ENCODE results near the gene HSD17B2.

Gene HSD17B2

DNA sequence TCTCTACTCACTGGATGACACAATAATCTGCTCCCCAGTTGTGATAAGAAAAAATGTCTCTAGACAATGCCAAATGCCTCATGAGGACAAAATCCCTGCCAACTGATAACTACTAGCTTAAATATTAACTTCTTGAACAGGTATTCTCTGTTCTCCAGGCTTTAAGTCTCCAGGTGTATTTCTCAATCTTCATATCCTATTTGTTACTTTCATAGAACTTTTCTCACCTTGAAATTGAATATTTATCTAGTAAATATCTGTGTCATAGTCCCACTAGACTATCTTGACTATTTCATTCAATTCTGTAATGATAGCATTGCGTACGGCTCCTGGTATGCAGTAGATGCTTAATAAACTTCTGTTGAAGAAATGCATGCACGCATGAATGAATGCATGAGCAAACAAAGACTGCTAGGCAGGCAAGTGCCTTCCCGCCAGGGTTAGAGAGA lies 15.9 kb downstream of the HSD17B2 start:
- FAIRE-seq = no peak

DNA sequence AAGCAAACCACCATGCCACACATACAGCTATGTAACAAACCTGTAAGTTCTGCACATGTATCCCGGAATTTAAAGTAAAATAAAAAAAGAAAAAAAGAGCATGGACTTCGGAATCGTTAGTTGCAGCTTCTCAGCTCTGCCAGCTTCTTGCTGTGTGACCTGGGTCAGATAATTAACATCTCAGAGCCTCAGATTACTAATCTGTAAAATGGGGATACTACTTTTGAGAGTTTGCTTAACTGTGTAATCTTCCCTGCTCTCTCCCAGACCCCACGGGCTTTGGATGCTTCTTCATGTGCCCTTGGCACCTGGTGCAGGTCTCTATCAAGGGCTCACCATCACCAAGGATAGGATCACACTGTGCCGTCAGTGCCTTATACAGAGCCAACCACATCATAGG lies 16.6 kb downstream of the HSD17B2 start:
- no peak for FAIRE-seq

DNA sequence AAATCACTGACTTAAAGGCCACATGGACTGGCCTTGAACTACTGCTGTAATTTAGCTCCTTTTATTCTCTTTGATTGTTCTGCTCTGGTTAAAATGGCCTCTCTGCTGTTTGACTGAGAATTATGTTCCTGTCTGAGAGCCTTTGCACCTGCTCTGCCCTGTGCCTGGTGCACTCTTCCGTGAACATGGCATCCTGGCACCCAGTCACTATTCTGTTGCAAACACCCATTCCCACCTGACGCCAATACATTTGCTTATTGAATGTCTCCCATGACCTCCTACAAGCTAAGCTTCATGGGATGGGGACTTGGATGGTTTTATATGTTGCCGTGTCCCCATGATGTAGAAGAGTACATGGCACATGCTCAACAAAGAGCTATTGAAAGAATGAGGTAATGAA lies 20.1 kb downstream of the HSD17B2 start:
- FAIRE-seq = no peak

DNA sequence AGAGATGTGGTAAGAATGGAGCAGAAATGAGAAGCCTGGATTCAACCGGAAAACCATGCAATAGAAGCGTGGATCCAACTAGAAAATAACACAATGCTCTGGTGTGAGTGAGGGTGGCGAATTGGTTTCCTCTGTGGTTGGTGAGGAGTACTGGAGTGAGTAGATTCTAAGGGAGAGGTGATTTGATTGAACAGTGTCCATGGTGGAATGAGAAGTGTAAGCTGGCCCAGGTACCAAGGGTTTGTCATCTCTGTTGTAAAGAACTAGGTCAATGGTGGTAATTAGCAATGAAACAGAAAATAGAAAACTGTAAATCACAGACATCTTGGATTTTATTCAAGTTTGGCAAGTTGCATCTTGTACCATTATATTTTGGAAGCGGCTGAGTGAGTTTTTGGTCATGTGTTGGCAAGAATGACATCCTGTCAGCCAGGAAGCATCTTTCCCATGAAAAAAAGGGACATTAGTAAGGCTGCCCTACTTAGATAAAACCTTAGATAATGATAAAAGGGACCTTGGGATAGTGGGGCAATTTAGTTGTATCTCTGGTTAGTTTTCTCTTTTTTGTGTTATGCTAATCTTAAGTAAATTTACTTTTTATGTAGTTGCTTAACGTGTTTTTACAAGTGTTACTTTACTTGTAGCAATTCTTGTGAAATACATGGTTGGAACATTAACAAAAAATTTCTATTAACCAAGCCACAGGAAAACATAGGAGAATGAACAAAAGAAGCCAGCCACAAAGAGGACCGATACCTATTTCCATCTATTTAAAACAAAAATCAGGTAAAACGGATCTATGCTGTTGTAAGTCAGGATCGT lies 20.9 kb downstream of the HSD17B2 start:
- no peak for FAIRE-seq

DNA sequence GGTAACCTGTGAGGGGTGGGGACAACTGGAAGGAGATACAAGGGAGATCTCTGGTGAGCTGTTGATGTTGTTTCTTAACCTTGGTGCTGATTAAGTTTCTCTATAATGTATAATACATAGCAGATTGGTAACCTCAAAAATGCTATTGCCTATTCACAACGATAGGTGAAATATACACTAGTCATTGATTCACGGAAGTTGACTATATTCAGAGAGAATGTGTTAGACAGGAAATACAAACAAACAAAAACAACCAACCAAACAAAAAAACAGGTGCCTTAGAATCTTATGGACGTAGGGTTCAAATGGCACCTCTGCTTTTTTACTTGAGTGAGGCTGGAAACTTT lies 21.5 kb downstream of the HSD17B2 start:
- no peak for FAIRE-seq

DNA sequence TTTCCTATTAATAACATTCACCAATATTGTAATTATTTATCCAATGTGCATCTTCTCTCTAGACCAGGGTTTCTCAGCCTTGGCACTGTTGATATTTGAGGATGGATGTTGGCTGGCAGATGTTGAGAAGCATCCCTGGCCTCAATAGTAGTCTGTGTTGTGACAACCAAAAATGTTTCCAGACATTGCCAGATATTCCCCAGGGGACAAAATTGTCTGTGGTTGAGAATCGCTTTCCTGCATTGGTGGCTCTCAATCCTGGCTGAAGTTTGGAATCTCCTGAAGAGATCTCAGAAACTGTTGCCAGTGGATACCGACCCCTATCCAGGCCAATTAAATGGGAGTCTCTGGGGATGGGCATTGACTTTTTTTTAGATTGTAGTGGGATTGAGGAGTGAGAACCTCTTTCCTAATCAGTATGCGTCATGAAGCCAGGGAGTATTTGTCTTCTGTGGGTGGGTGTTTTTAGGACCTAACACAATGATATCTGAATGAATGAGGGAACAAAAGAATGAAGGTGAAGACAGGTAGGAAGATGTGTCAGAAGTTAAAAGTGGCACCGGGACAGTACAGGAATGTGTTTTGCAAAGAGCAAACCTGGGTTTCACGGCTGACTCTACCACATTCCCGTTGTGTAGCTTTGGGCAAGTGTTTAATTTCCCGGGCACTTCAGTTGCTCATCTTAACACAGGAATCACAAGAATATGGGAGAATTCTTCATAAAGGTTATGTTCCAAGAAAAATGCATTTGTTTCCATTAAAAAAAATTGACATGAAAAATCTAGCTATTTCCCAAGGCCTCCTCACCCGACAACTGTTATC lies 24.3 kb downstream of the HSD17B2 start:
- no peak for FAIRE-seq

DNA sequence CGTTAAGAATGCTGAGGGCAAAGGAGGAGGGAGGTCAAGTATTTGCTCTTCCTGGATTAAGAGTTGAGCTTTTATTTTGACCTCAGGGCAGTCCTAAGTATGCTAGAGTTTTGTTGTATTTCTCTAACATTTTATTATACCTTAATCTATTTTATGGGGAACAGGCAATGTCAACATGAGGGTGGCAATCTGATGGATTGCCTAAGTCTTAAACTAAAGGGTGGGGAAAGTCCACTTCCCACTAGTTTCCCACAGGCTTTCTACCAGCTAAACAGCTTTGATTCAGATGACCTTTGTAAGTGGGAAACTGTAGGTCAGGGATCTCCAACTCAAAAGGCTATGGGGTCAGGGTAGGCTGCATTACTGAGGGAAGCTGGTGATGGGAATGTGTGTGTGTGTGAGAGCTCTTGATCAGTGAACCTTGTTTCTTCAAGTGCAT lies 24.9 kb downstream of the HSD17B2 start:
- FAIRE-seq = no peak

DNA sequence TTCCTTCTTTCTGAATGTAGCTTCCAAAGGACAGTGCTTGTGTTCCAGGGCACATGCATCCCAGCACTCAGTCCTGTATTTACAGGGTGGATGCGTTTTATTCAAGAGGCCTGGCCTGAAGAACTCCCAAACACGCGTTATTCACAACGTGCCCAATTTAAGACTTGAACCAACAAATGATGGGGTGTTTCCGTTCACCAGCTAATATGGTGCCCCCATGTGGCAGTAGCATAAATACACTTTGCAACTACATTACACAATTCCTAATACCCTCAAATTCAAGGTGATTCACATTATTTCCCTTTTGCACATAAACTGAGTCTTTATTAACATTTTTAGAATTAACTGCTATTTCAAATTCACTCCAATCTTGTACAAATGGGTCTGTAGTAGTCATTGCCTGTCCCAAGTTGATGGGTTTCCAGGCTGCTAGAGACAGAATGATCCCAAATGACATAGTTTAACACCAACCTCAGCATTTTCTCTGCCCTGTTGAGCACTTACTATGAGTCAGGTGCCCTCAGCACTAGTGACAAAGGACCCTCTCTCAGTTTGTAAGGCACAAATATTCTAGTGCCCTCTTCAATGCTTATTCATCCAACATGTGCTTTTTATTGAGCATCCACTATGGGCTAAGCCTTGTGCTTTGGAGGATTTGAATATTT lies 26.9 kb downstream of the HSD17B2 start:
- no peak for FAIRE-seq

DNA sequence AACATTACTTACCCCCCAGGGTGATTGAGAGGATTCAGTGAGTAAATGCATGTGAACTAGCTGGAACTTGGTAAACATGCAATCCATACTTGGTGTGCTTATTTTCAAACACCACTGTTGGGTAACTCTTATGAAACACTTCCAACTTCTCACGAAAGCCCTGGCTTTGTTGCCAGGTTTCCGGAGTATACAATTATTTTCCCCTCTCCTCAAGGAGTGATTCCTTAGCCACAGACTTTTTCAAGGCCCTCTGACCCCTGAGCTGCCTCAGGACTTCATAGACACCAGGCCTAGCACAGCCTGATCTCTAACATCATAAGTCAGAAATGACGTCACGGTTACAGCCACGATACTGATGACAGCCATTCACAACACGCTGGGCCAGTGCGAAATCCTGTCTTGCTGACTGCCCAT lies 27.6 kb downstream of the HSD17B2 start:
- no peak for FAIRE-seq

DNA sequence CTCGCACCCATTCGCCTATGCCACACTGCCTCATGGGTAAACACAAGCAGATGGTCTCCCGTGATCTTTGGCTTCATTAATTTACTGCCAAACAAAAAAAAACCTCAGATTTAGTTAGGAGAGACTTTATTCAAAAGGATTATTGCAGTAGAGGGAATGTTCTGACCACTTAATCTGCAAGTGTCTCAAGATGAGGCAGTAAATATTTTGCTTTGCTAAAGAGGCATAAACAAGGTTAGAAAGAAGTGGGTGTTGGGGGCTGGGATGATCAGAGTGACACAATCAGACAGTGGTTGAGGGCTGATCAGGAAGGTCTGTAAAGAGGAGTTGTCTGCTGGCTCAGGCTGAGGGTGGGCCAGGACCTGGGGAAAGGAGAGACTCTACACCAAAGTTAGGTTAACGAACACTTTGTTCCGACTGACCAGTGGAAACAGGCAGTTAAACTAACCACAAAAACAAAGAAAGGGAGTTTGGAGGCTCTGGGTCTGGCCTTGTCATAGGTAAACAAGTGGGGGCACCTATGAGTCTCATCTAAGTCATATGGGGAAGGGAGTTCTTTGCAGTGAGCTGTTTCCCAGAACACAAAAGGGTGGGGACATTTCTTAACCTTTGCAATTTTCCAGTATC lies 28.5 kb downstream of the HSD17B2 start:
- no peak for FAIRE-seq

DNA sequence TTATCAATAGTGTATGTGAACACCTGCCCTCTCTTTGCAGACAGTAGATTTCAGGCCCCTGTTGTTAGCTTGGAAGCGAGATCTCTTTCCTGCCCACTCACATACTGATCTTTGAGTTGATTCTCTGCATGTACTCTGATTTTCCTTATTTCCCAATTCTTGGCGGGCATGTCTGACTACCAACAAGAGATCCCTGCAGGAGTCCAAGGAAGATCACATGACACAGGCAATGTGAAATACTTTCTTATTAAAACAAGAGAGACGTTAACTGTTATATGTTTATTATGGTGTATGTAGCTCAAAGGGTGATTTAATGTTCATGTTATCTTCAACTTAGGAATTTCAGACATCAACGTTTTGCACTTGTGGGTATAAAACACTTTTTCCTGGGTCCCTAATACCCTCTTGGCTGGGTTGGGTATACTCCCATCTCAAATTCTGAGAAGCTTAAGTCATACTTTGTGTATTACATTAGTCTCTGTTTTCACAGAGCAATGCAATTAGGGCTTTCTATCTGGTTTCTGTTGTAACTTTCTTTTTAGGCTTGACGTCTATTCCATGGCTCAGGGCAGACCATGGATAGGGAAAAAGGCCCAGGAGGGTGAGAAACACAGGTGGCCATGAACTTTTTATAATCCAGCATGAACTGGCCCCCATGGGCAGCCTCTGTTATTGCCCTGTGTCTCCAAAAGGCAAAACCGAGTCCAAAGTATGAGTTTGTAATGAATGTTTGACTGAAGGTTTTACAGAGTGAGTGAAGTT lies 32.2 kb downstream of the HSD17B2 start:
- FAIRE-seq = no peak

DNA sequence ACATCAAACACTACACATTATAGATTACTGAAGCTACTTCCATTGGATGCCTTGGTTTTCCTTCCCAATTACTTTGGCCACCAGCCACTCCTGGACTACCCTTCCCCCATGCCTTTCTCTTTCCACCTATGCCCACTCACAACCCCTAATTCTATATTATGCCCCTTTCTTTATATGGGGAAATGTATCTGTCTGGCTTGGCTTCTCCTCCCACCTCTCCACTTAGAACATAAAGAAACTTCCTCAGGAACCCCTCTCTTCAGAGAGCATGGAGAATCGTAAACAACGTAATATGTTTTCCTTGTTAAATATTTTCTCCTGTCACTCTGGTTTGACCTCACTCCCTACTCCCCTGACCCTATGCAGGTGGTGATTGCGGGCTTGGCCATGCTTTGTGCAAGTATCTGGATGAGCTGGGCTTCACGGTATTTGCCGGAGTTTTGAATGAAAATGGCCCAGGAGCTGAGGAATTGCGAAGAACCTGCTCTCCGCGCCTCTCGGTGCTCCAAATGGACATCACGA lies 32.8 kb downstream of the HSD17B2 start:
- no peak for FAIRE-seq

DNA sequence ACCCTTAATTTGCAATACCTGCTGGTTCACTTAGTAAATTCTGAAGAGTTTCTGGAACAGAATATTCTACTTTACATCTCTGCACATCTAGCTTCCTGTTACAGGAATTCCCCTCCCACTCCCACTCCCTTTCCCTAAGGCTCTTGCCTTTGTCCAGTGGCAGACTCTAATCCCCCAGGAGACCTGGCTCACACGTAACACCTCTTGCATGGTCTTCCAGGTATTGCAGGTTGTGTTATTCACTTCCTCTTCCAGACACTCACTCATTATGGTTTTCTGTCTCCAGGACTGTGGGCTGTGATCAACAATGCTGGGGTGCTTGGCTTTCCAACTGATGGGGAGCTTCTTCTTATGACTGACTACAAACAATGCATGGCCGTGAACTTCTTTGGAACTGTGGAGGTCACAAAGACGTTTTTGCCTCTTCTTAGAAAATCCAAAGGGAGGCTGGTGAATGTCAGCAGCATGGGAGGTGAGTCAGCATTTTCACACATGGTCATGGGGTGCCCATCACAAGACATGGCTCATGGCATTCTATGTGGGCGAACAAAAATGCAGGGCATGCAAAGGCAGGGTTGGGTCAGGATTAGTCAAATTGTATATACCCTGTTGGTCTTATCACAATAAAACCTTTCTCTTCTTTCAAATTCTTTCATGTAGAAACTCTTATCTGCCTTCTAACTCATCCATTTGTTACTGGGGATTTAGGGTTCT lies 35.8 kb downstream of the HSD17B2 start:
- no peak for FAIRE-seq

DNA sequence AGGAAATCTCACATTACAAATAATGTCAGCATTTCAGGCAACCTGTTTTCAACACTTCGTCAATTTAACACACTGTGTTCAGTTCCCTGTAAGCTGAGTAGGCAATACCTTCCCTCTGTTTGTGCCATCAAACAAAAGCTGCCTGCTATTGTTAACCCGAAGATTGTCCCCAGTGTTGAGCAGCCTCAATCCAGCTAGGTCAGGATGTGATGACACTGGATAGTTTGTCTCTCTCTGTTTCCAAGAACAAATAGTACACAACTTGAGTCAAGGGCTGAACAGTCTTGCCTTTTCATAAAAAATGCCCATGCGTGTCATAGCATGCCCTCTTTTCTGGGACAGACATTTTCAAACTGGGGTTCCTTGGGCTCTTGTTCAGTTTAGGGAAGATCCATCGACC lies 36.4 kb downstream of the HSD17B2 start:
- FAIRE-seq = no peak

DNA sequence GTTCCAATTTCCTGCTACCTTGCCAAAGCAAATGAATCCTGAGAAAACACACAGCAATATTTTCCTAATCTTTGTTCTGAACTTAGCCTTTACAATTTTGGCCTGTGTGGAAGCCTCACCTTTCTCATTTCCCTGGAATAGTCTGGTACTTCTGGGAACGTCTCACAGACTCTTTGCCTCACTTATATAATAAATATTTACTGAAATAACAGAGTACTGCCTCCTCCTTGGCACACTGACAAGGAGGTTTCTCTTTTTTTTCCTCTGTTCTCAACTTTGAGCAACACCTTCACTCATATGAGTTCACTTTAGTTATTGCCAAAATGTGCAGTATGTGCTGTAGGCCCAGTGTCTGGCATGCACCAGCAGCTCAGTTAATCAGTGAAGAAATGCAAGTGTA lies 37.3 kb downstream of the HSD17B2 start:
- no peak for FAIRE-seq

DNA sequence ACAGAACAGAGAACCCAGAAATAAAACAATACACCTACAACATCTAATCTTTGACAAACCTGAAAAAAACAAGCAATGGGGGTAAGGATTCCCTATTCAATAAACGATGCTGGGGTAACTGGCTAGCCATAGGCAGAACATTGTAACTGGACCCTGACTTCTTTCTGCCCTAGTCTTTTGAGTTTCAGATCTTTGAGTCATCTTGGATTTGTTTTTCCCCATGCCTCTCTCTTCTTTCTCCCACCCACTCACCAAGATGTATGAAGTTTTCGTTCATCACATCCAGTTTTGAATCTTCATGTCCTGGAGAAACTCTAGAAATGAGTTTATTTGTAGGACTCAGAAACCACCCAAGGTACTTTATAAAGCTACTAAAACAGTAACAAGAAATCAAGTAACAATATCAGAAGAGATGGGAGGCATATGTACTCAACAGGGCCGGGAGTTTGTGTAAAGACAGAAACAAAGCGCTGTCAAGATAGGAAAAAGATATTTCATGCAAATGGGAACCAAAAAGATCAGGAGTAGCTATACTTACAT lies 39.0 kb downstream of the HSD17B2 start:
- FAIRE-seq = no peak

DNA sequence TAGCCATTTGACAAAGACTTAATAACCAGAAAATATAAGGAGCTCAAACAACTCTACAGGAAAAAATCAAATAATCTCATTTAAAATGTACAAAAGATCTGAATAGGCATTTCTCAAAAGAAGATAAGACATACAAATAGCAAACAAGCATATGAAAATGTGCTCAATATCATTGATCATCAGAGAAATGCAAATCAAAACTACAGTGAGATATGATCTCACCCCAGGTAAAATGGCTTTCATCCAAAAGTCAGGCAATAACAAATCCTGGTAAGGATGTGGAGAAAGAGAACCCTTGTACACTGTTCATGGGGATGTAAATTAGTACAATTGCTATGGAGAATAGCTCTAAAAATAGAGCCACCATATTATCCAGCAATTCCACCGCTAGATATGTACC lies 43.1 kb downstream of the HSD17B2 start:
- FAIRE-seq = no peak

DNA sequence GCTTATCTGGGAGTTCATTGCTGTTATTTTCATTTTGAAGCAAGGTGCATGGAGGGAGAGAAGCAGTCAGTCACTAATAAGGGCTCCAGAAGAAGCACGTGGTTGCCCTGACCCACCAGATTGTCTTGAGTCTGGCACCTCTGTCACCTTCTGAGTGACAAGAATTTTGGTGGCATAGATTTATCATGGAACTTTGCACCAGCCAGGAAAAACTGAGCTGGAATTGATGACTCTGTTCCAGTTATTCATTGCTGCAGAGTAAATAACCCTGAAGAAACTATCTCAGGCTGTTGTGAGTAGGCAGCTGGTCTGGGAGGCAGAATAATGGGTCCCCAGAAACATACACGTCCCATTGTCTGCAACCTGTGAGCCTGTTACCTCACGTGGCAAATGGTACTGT lies 44.8 kb downstream of the HSD17B2 start:
- no peak for FAIRE-seq

DNA sequence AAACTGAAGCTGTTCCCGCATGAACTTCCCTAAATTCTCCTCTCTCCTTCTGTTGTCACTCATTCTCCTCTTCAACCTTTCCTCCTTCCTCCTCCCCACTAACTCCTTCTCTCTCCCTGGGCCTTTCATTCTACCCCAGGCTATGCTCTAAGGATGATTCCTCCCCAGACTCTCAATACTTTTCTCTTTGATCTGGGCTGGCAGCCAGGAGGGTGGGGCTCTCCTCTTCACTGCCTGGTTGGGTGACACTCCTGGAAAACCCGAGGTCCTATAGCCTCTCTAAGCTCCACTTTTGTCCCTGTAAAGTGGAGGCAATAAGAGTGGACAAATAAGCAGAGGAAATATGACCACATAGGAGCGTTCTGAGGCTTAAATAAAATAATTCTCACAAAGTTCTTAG lies 46.2 kb downstream of the HSD17B2 start:
- no peak for FAIRE-seq

DNA sequence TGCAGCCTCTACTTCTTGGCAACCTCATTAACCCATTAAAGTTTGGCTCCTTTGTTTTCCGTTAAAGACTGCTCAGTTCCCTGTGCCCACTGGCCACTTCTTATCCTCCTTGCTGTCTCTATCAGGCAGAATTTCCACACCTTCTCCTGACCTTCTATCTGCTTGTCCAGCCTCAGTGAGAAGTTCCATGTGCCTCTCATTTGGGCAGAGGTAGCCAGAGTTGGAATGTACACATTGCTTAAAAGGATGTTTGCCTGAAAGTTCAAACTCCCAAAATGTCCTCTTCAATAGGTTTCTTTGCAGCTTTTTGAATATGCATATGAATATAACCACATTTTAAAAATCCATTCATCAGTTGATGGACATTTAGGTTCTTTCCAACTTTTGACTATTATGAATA lies 47.0 kb downstream of the HSD17B2 start:
- FAIRE-seq = no peak

DNA sequence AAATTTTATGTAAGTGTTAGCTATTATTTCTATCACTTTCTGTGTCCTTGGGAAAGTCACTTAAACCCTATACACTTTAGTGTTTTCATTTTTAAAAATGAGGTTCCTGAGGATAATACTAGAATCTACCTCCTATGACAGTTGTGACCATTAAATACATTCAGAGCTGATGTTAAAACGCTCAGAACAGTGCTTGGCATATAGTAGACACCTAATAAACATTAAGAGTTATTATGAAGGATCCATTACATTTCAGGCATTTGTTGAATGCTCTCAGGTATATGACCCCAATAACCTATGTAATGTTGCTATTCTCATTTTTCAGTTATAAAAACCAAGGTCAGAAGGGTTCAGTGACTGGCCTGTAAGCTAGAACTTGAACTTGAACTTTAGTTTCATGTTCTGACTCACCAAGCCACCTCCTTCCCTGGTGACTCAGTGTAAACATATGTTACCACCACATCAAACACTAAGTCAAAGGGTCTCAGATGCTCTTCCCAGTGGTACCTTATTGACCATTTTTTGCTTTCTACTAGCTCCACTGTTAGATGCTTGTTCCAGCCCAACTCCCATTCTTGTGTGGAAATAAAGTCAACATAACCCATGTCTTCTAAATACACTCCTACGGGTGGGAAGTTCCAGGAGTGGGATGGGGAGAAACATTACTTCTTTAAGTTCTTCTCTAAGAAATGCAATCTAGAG lies 47.6 kb downstream of the HSD17B2 start:
- FAIRE-seq = no peak

Data from G401.6 (cell line).